Measurements from ENCODE around the gene ERC1.

Gene ERC1

GRCh38 chr12:1290716-1291115 is 299.7 kb downstream of the ERC1 start:
- Histone ChIP-seq H3K27me3 (ENCODE audit: control insufficient read depth in 1 of 2, insufficient read depth in 1 of 2, low read length in 2 of 2) (no peaks in the 10 kb centered on the region), H3K9me3 (ENCODE audit: control insufficient read depth, low read length) (no peaks in the 10 kb centered on the region), H3K27ac (ENCODE audit: low read length, poor library complexity, severe bottlenecking) (no peak overlapping the region), H3K79me1 (replicated peaks; ENCODE audit: low read length, poor library complexity, severe bottlenecking) (peaks cover 4% of the 10 kb centered on the region), H3K4me2 (ENCODE audit: low read length, poor library complexity, severe bottlenecking) (no peak overlapping the region), H2BK15ac (ENCODE audit: low read depth, poor library complexity, severe bottlenecking) (no peak overlapping the region), H3K36me3 (ENCODE audit: control insufficient read depth in 1 of 2, insufficient read depth in 2 of 2, low read depth in 1 of 2, low read length in 2 of 2) (peaks cover 0 to 23% of the 10 kb centered on the region in 2 experiments), H2BK12ac (ENCODE audit: low read length in 2 of 2) (no peak overlapping the region), H3K14ac (ENCODE audit: low read length in 2 of 2) (no peak overlapping the region), H3K4me3 (ENCODE audit: insufficient read depth in 1 of 2, low read depth in 1 of 2, low read length in 2 of 2) (no peak overlapping the region), H3K23ac (ENCODE audit: low read length in 2 of 2) (no peak overlapping the region), H4K8ac (ENCODE audit: low read length) (no peak overlapping the region), H2AFZ (ENCODE audit: low read depth, low read length) (no peak overlapping the region), H2BK5ac (ENCODE audit: low read depth, low read length, poor library complexity, severe bottlenecking) (no peak overlapping the region), H4K91ac (ENCODE audit: low read length) (no peak overlapping the region), H3K4me1 (ENCODE audit: control insufficient read depth, insufficient read depth, low read depth, low read length) (no peaks in the 10 kb centered on the region), H2BK120ac (ENCODE audit: low read depth, low read length) (no peak overlapping the region), H3K18ac (ENCODE audit: low read depth in 1 of 2, low read length in 2 of 2) (no peak overlapping the region), H2AK5ac (ENCODE audit: low read length, severe bottlenecking) (no peak overlapping the region), H3K4ac (ENCODE audit: low read depth in 1 of 2, low read length in 2 of 2) (no peak overlapping the region), H3K9ac (ENCODE audit: low read length) (no peak overlapping the region)
- 100% methylated on average over 3 of the region's 3 CpGs for WGBS
- no peak for DNase-seq

- H3K27ac ChIP-seq (ENCODE audit: low read length, poor library complexity, severe bottlenecking), result no peak overlapping the region
- no peak overlapping the region for H3K4me2 ChIP-seq (ENCODE audit: low read length, poor library complexity, severe bottlenecking)
- H3K18ac ChIP-seq (ENCODE audit: low read depth in 1 of 2, low read length in 2 of 2), result no peak overlapping the region
- H3K4me1 ChIP-seq (ENCODE audit: control insufficient read depth, insufficient read depth, low read depth, low read length), result no peaks in the 10 kb centered on the region
- no peak overlapping the region for H3K23ac ChIP-seq (ENCODE audit: low read length in 2 of 2)
- H3K9me3 ChIP-seq (ENCODE audit: control insufficient read depth, low read length), result no peaks in the 10 kb centered on the region
- H3K27me3 ChIP-seq (ENCODE audit: control insufficient read depth in 1 of 2, insufficient read depth in 1 of 2, low read length in 2 of 2), result no peaks in the 10 kb centered on the region
- no peak overlapping the region for H2AK5ac ChIP-seq (ENCODE audit: low read length, severe bottlenecking)
- no peak overlapping the region for H3K14ac ChIP-seq (ENCODE audit: low read length in 2 of 2)
- no peak overlapping the region for H2BK12ac ChIP-seq (ENCODE audit: low read length in 2 of 2)
- WGBS, result 97% methylated on average over 4 of the region's 8 CpGs
- no peak overlapping the region for H2BK5ac ChIP-seq (ENCODE audit: low read depth, low read length, poor library complexity, severe bottlenecking)
- no peak for DNase-seq
- no peak overlapping the region for H4K91ac ChIP-seq (ENCODE audit: low read length)
- H3K79me1 ChIP-seq (replicated peaks; ENCODE audit: low read length, poor library complexity, severe bottlenecking), result peaks cover 4% of the 10 kb centered on the region
- H3K4ac ChIP-seq (ENCODE audit: low read depth in 1 of 2, low read length in 2 of 2), result no peak overlapping the region
- H2BK15ac ChIP-seq (ENCODE audit: low read depth, poor library complexity, severe bottlenecking), result no peak overlapping the region
- peaks cover 0 to 23% of the 10 kb centered on the region in 2 experiments for H3K36me3 ChIP-seq (ENCODE audit: control insufficient read depth in 1 of 2, insufficient read depth in 2 of 2, low read depth in 1 of 2, low read length in 2 of 2)
- no peak overlapping the region for H2BK120ac ChIP-seq (ENCODE audit: low read depth, low read length)
- H2AFZ ChIP-seq (ENCODE audit: low read depth, low read length), result no peak overlapping the region
- no peak overlapping the region for H4K8ac ChIP-seq (ENCODE audit: low read length)
- no peak overlapping the region for H3K9ac ChIP-seq (ENCODE audit: low read length)
- no peak overlapping the region for H3K4me3 ChIP-seq (ENCODE audit: insufficient read depth in 1 of 2, low read depth in 1 of 2, low read length in 2 of 2)
Observed at GRCh38 chr12:1291601-1292332, 300.7 kb downstream of the ERC1 start.

- H2BK15ac ChIP-seq (ENCODE audit: low read depth, poor library complexity, severe bottlenecking), result no peak overlapping the region
- H3K18ac ChIP-seq (ENCODE audit: low read depth in 1 of 2, low read length in 2 of 2), result no peak overlapping the region
- H2BK12ac ChIP-seq (ENCODE audit: low read length in 2 of 2), result no peak overlapping the region
- H2AK5ac ChIP-seq (ENCODE audit: low read length, severe bottlenecking), result no peak overlapping the region
- H3K9ac ChIP-seq (ENCODE audit: low read length), result no peak overlapping the region
- 93% methylated on average over 1 of the region's 1 CpG for WGBS
- no peak overlapping the region for H3K23ac ChIP-seq (ENCODE audit: low read length in 2 of 2)
- no peak overlapping the region for H4K8ac ChIP-seq (ENCODE audit: low read length)
- no peak overlapping the region for H3K4me3 ChIP-seq (ENCODE audit: insufficient read depth in 1 of 2, low read depth in 1 of 2, low read length in 2 of 2)
- no peak overlapping the region for H2AFZ ChIP-seq (ENCODE audit: low read depth, low read length)
- H3K27ac ChIP-seq (ENCODE audit: low read length, poor library complexity, severe bottlenecking), result no peak overlapping the region
- H3K4me2 ChIP-seq (ENCODE audit: low read length, poor library complexity, severe bottlenecking), result no peak overlapping the region
- H3K79me1 ChIP-seq (replicated peaks; ENCODE audit: low read length, poor library complexity, severe bottlenecking), result no peaks in the 10 kb centered on the region
- no peak overlapping the region for H3K4ac ChIP-seq (ENCODE audit: low read depth in 1 of 2, low read length in 2 of 2)
- H3K9me3 ChIP-seq (ENCODE audit: control insufficient read depth, low read length), result no peaks in the 10 kb centered on the region
- H3K14ac ChIP-seq (ENCODE audit: low read length in 2 of 2), result no peak overlapping the region
- no peaks in the 10 kb centered on the region for H3K27me3 ChIP-seq (ENCODE audit: control insufficient read depth in 1 of 2, insufficient read depth in 1 of 2, low read length in 2 of 2)
- no peak overlapping the region for H4K91ac ChIP-seq (ENCODE audit: low read length)
- no peak overlapping the region for H2BK120ac ChIP-seq (ENCODE audit: low read depth, low read length)
- no peak for DNase-seq
- H2BK5ac ChIP-seq (ENCODE audit: low read depth, low read length, poor library complexity, severe bottlenecking), result no peak overlapping the region
- no peaks in the 10 kb centered on the region for H3K4me1 ChIP-seq (ENCODE audit: control insufficient read depth, insufficient read depth, low read depth, low read length)
- peaks cover 0 to 23% of the 10 kb centered on the region in 2 experiments for H3K36me3 ChIP-seq (ENCODE audit: control insufficient read depth in 1 of 2, insufficient read depth in 2 of 2, low read depth in 1 of 2, low read length in 2 of 2)
Observed at GRCh38 chr12:1293901-1294300, 302.9 kb downstream of the ERC1 start.

- H3K9me3 ChIP-seq (ENCODE audit: control insufficient read depth, low read length), result peaks cover 5% of the 10 kb centered on the region
- no peak overlapping the region for H3K4me3 ChIP-seq (ENCODE audit: insufficient read depth in 1 of 2, low read depth in 1 of 2, low read length in 2 of 2)
- H3K36me3 ChIP-seq (ENCODE audit: control insufficient read depth in 1 of 2, insufficient read depth in 2 of 2, low read depth in 1 of 2, low read length in 2 of 2), result peaks cover 0 to 20% of the 10 kb centered on the region in 2 experiments
- H2BK12ac ChIP-seq (ENCODE audit: low read length in 2 of 2), result no peak overlapping the region
- no peak overlapping the region for H2BK15ac ChIP-seq (ENCODE audit: low read depth, poor library complexity, severe bottlenecking)
- no peak overlapping the region for H3K18ac ChIP-seq (ENCODE audit: low read depth in 1 of 2, low read length in 2 of 2)
- no peak overlapping the region for H3K9ac ChIP-seq (ENCODE audit: low read length)
- H3K27me3 ChIP-seq (ENCODE audit: control insufficient read depth in 1 of 2, insufficient read depth in 1 of 2, low read length in 2 of 2), result no peaks in the 10 kb centered on the region
- WGBS, result 80% methylated on average over 1 of the region's 3 CpGs
- H2BK5ac ChIP-seq (ENCODE audit: low read depth, low read length, poor library complexity, severe bottlenecking), result no peak overlapping the region
- DNase-seq, result peak; percentile 13
- H2AFZ ChIP-seq (ENCODE audit: low read depth, low read length), result no peak overlapping the region
- H2BK120ac ChIP-seq (ENCODE audit: low read depth, low read length), result no peak overlapping the region
- H3K4ac ChIP-seq (ENCODE audit: low read depth in 1 of 2, low read length in 2 of 2), result no peak overlapping the region
- no peak overlapping the region for H2AK5ac ChIP-seq (ENCODE audit: low read length, severe bottlenecking)
- no peak overlapping the region for H3K4me2 ChIP-seq (ENCODE audit: low read length, poor library complexity, severe bottlenecking)
- H3K4me1 ChIP-seq (ENCODE audit: control insufficient read depth, insufficient read depth, low read depth, low read length), result no peaks in the 10 kb centered on the region
- H3K23ac ChIP-seq (ENCODE audit: low read length in 2 of 2), result no peak overlapping the region
- no peak overlapping the region for H3K27ac ChIP-seq (ENCODE audit: low read length, poor library complexity, severe bottlenecking)
- H4K91ac ChIP-seq (ENCODE audit: low read length), result no peak overlapping the region
- H3K14ac ChIP-seq (ENCODE audit: low read length in 2 of 2), result no peak overlapping the region
- no peaks in the 10 kb centered on the region for H3K79me1 ChIP-seq (replicated peaks; ENCODE audit: low read length, poor library complexity, severe bottlenecking)
- no peak overlapping the region for H4K8ac ChIP-seq (ENCODE audit: low read length)
Observed at GRCh38 chr12:1297206-1297605, 306.2 kb downstream of the ERC1 start.

All from mesenchymal stem cell (in vitro differentiated cells and primary cell).